Smooth muscle cell (in vitro differentiated cells): ENCODE results near the gene FANCD2. TPM values are rescaled to one million over a fixed set of nuclear protein-coding genes. Genes with fewer than 3 reads are reported as not detected.

Experiments
- DNase-seq: peaks from one replicate; lab custom pipeline; 2025; ENCODE audit not compliant: unreplicated experiment; lab: John Stamatoyannopoulos, UW
- H2AFZ ChIP-seq: fragments of 200-600 bp; sonication (generic); 2 replicates; pipeline ENCODE4 v1.6.0; 2016; ENCODE audit warnings: antibody characterized with exemption, low read depth, mild to moderate bottlenecking
- H3F3A ChIP-seq: fragments of 200-600 bp; sonication (generic); 2 replicates; pipeline ENCODE4 v1.6.0; 2017; ENCODE audit warnings: antibody characterized with exemption, low read depth
- H3K27ac ChIP-seq: fragments of 200-600 bp; sonication (generic); 2 replicates; pipeline ENCODE4 v1.5.1; 2016; ENCODE audit warnings: low read depth, mild to moderate bottlenecking
- H3K27me3 ChIP-seq: fragments of 200-600 bp; sonication (generic); 2 replicates; pipeline ENCODE4 v1.6.1; 2016; ENCODE audit warnings: low read depth, mild to moderate bottlenecking
- H3K36me3 ChIP-seq: fragments of 200-600 bp; sonication (generic); 2 replicates; pipeline ENCODE4 v1.5.1; 2016; ENCODE audit warnings: low read depth
- H3K4me1 ChIP-seq: fragments of 200-600 bp; sonication (generic); 2 replicates; pipeline ENCODE4 v1.5.1; 2016; ENCODE audit warnings: low read depth
- H3K4me2 ChIP-seq: fragments of 200-600 bp; sonication (generic); 2 replicates; pipeline ENCODE4 v1.6.0; 2016; ENCODE audit warnings: mild to moderate bottlenecking
- H3K4me3 ChIP-seq: fragments of 200-600 bp; sonication (generic); 2 replicates; pipeline ENCODE4 v1.5.1; 2016; ENCODE audit warnings: mild to moderate bottlenecking
- H3K79me2 ChIP-seq: fragments of 200-600 bp; sonication (generic); 2 replicates; pipeline ENCODE4 v1.6.0; 2016; ENCODE audit warnings: low read depth, mild to moderate bottlenecking
- H3K9ac ChIP-seq: fragments of 200-600 bp; sonication (generic); 2 replicates; pipeline ENCODE4 v1.6.0; 2016; ENCODE audit warnings: low read depth
- H3K9me3 ChIP-seq: fragments of 200-600 bp; sonication (generic); replicated peaks from 2 replicates; pipeline ENCODE4 v1.5.1; 2016; ENCODE audit warnings: low read depth
- H4K20me1 ChIP-seq: fragments of 200-600 bp; sonication (generic); 2 replicates; pipeline ENCODE4 v1.6.0; 2016; ENCODE audit warnings: low read depth
- WGBS: methylation state at CpG from one replicate; pipeline ENCODE4 v1.1.7; 2016; ENCODE audit warnings: low lambda C conversion rate; 5-methylcytosine and 5-hydroxymethylcytosine counted together
- polyA plus RNA-seq: library from polyadenylated mRNA; unstranded; fragments of >200 nt; fragmentation: Nextera tagmentation; extraction: Ambion mirVana; gene quantifications from 2 replicates; pipeline ENCODE4 v1.2.1, GENCODE V29; 2016
- total RNA-seq: library from RNA; depleted of rRNA; stranded (reverse); fragments of >200 nt; gene quantifications from 2 replicates; pipeline ENCODE4 v1.2.3, GENCODE V29; 2014
- TF ChIP-seq, protein P1 (sequence below): fragments of 200-600 bp; sonication (generic); IDR thresholded peaks from 2 replicates; pipeline ENCODE4 v1.5.1; 2017; ENCODE audit warnings: borderline replicate concordance, mild to moderate bottlenecking, antibody characterized with exemption; ENCODE audit not compliant: insufficient read depth, poor library complexity, severe bottlenecking

FANCD2 gene
- total and polyA plus RNA-seq, 2 experiments from 2014 or later = 4.4 to 7.6 TPM

DNA sequence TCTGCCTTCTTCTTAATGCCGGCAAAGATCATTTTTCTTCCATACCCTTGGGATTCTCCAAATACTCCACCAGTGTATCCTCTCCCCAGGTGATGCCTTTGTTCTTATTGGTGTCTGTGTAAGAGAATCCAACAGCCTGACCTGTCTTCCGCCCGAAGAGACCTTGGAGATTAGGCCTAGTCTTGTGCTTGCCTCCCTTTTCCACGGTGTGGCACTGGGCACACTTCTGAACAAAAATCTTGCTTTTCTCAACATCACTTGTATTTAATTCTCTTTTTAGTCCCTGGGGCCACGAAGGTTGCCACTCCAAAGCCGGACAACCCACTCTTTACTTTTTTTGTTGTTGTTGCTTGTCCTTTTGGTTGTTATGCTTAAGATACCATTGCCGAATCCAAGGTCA lies 25.6 kb upstream of the FANCD2 start:
- no peak overlapping the region for H3K9ac ChIP-seq
- no peaks in the 10 kb centered on the region for H3K4me1 ChIP-seq
- no peaks in the 10 kb centered on the region for H3K36me3 ChIP-seq
- H3K4me2 ChIP-seq = no peak overlapping the region
- H3K79me2 ChIP-seq = no peaks in the 10 kb centered on the region
- no peaks in the 10 kb centered on the region for H3K27me3 ChIP-seq
- 98% methylated on average over 7 of the region's 7 CpGs for WGBS
- H3F3A ChIP-seq = no peaks in the 10 kb centered on the region
- H2AFZ ChIP-seq = no peak overlapping the region
- no peak overlapping the region for H3K27ac ChIP-seq
- H3K4me3 ChIP-seq = no peak overlapping the region
- TF ChIP-seq, protein P1, sequence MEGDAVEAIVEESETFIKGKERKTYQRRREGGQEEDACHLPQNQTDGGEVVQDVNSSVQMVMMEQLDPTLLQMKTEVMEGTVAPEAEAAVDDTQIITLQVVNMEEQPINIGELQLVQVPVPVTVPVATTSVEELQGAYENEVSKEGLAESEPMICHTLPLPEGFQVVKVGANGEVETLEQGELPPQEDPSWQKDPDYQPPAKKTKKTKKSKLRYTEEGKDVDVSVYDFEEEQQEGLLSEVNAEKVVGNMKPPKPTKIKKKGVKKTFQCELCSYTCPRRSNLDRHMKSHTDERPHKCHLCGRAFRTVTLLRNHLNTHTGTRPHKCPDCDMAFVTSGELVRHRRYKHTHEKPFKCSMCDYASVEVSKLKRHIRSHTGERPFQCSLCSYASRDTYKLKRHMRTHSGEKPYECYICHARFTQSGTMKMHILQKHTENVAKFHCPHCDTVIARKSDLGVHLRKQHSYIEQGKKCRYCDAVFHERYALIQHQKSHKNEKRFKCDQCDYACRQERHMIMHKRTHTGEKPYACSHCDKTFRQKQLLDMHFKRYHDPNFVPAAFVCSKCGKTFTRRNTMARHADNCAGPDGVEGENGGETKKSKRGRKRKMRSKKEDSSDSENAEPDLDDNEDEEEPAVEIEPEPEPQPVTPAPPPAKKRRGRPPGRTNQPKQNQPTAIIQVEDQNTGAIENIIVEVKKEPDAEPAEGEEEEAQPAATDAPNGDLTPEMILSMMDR = no peak
- no peaks in the 10 kb centered on the region for H4K20me1 ChIP-seq
- no peaks in the 10 kb centered on the region for H3K9me3 ChIP-seq
- DNase-seq = no peak

DNA sequence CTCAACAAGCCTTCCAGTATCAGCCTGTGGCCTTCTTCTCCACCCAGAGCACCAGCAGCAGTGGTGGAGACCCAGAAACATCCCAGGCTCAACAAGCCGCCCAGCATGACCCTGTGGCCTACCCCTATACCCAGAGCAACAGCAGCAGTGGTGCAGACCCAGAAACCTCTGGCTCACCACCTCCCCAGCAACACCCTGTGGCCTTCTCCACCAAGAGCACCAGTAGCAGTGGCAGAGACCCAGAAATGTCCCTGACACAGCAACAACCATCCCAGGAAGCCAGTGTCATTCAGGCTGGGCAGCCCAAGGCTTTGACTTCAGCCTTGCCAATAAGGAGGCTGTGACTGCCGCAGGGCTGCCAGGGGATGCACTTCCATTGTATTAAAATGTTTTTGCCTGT lies 23.3 kb upstream of the FANCD2 start:
- no peaks in the 10 kb centered on the region for H3K9me3 ChIP-seq
- no peaks in the 10 kb centered on the region for H3K27me3 ChIP-seq
- H3K9ac ChIP-seq = no peak overlapping the region
- no peaks in the 10 kb centered on the region for H3K79me2 ChIP-seq
- H3F3A ChIP-seq = no peaks in the 10 kb centered on the region
- no peak overlapping the region for H3K4me2 ChIP-seq
- no peaks in the 10 kb centered on the region for H4K20me1 ChIP-seq
- H2AFZ ChIP-seq = no peak overlapping the region
- H3K4me3 ChIP-seq = no peak overlapping the region
- no peaks in the 10 kb centered on the region for H3K36me3 ChIP-seq
- WGBS = 100% methylated on average over 2 of the region's 2 CpGs
- DNase-seq = no peak
- TF ChIP-seq, protein P1 = no peak
- H3K27ac ChIP-seq = no peak overlapping the region
- H3K4me1 ChIP-seq = no peaks in the 10 kb centered on the region

DNA sequence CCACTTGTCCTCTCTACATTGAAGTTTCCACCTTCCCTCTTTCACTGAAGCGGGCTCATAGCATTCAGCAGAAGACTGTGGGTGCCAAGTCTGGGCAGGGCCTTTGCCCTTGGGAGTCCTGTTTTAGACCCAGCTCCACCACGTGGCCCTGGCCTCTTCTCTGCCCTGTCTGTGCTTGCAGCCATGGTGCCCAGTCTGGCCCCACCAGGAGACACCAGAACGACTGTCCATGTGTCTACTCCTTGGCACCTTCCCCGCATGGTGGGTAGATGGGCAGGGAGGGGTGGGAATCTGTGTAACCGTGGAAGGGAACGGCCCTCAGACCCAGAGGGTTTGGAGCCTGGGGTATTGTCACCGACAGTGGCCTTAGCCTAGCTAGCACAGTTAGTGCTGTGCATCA lies 21.7 kb upstream of the FANCD2 start:
- Histone ChIP-seq H3F3A (no peaks in the 10 kb centered on the region), H3K9me3 (no peaks in the 10 kb centered on the region), H3K9ac (no peak overlapping the region), H3K4me1 (peaks cover 3% of the 10 kb centered on the region), H3K36me3 (no peaks in the 10 kb centered on the region), H3K27me3 (no peaks in the 10 kb centered on the region), H2AFZ (no peak overlapping the region), H4K20me1 (no peaks in the 10 kb centered on the region), H3K79me2 (no peaks in the 10 kb centered on the region), H3K27ac (no peak overlapping the region), H3K4me3 (no peak overlapping the region), H3K4me2 (no peak overlapping the region)
- 97% methylated on average over 7 of the region's 7 CpGs for WGBS
- TF ChIP-seq, protein P1 = no peak
- DNase-seq = no peak

DNA sequence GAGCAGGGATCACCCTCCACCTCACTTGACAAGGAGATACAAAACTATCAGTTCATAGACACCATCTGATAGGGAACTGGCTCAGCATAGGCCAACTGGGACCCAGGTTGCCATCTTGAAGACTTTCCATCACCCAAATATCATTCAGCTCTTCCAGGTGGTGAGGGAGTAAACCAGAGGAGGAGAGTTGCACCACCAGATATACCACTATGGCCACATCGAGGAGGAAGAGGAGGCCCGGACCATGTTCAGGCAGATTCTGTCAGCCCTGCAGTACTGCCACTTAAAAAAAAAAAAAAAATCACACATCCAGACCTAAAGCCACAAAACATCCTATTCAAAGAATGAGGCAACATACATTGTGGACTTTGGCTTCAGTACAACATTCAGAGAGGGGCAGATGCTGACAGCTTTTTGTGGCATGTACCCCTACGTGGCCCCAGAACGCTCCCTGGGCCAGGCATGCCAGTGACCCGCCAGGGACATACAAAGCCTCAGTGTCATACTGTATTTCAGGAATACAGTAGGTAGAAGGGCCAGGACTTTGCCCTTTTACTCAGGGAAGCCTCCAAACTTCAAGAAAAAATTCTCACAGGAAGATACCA lies 21.2 kb upstream of the FANCD2 start:
- TF ChIP-seq, protein P1 = no peak
- WGBS = 93% methylated on average over 5 of the region's 5 CpGs
- Histone ChIP-seq H3K4me2 (no peak overlapping the region), H3K36me3 (no peaks in the 10 kb centered on the region), H3K27ac (no peak overlapping the region), H3K4me1 (peaks cover 3% of the 10 kb centered on the region), H3K9me3 (no peaks in the 10 kb centered on the region), H2AFZ (no peak overlapping the region), H3K4me3 (no peak overlapping the region), H3K27me3 (no peaks in the 10 kb centered on the region), H3K79me2 (no peaks in the 10 kb centered on the region), H3F3A (no peaks in the 10 kb centered on the region), H3K9ac (no peak overlapping the region), H4K20me1 (no peaks in the 10 kb centered on the region)
- no peak for DNase-seq
